HG03354 (cell line): Measurements from ENCODE around the gene TMEM143.
"Not testable (repeated sequence)": the region's sequence is repeated elsewhere in the genome, so short reads cannot be mapped to it uniquely, and the experiment has no call there.

ENCODE experiments used
- ATAC-seq: cut with Tn5 transposase; IDR thresholded peaks from one replicate; pipeline ENCODE4 v1.9.1; 2021; ENCODE audit warnings: mild to moderate bottlenecking; ENCODE audit not compliant: unreplicated experiment, poor library complexity, severe bottlenecking

TMEM143 gene

DNA sequence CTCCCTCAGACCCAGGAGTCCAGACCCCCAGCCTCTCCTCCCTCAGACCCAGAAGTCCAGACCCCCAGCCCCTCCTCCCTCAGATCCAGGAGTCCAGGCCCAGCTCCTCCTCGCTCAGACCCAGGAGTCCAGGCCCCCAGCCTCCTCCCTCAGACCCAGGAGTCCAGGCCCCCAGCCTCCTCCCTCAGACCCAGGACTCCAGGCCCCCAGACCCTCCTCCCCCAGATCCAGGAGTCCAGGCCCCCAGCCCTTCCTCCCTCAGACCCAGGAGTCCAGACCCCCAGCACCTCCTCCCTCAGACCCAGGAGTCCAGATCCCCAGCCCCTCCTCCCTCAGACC, 28.2 kb upstream of the TMEM143 start:
- not testable (repeated sequence) for ATAC-seq

DNA sequence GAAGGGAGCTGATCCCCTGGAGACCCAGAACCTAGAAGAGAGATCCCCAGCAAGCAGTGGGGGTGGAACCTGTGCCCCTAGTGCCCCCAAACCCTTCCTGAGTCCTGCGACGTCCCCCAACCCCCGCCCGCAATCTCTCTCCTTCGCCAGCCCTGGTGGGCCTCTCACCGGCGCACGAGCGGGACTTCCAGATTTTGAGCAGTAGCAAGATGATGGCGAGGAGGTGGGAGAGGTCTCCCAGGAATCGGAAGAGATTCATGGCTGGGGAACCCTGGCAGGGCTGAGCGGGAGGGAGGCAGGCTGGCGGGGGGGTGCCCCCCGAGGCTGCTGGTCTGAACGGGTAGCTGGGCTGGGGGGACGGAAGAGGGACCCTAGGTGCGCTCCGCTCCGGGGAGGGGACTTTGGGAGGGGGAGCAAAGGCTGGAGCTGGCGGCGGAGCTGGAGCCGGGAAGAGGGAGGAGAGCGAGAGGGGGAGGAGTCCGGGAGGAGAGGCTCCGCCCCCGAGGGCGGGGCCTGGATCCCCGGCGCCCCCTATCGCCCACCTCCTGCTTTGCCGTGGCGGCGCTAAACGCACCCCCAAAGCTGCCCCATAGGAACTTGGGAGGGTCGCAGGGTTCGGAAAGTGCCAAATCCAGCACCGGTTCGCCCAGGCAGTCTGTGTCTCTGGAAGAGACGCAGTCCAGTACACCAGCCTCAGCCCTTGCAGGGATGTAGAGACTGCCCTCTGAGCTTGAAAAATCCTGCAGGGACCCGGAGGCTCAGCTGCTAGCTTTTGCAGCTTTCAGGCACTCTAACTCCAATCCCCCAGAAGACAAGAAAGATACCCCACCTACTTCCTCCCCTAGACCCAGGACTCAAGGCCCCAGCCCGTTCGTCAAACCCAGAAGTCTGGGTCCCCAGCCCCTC, 27.6 kb upstream of the TMEM143 start, which contains the start of gene KDELR1:
KDELR1 (minus strand) TSS at position 452 of the 906 bp plus-strand sequence; CDS start at position 259, 193 bp downstream.
- ATAC-seq = peak; percentile 79

DNA sequence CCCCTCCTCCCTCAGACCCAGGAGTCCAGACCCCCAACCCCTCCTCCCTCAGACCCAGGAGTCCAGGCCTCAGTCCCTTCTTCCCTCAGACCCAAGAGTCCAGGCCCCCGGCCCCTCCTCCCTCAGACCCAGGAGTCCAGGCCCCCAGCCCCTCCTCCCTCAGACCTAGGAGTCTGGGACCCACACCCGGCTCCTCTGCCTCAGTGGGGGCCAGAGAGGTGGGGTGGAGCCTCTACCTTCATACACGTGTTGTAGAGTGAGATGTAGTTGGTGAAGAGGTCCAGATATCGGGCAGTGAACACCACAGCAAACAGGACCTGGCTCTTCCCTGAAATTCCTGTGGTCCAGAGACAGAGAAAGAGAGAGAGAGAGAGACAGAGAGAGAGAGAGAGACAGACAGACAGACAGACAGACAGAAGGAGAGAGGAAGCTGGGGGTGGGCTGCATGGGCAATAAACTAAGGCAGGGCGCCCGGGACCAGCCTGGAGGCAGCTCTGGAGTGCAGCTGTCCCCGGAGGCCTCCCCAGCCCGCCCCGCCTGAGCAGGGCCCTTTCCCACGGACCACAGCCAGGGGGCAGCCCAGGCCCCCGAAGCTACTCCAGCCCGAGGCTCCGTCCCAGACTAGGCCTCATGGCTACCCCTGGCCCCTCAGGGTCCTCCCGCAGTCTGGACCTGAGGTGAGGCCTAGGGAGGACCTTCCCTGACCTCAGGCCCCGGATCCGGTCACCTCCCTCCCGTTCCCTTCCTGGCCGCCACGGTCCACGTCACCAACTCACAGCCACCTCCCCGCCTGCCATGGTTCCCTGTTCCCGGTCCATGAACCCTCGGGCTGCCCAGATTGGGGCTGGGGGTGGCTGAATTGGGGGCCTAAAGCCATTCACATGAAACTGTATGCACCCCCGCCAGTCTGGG, 26.7 kb upstream of the TMEM143 start:
- peak; percentile 56 for ATAC-seq

DNA sequence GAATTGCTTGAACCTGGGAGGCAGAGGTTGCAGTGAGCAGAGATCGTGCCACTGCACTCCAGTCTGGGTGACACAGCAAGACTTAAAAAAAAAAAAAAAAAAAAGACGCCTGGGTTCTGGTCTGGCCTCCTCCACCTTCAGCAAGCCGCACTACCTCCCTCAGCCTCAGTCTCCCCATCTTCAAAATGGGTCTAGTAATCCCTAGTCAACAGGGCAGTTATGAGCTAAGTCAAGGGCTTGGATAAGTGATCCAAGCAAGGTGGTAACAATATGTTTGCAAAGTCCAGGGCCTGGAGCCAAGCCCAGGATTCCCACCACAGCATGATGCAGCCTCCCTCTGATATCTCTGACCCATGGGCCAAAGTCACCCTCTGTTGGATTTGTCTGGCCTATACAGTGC, 23.2 kb upstream of the TMEM143 start:
- ATAC-seq = no peak

DNA sequence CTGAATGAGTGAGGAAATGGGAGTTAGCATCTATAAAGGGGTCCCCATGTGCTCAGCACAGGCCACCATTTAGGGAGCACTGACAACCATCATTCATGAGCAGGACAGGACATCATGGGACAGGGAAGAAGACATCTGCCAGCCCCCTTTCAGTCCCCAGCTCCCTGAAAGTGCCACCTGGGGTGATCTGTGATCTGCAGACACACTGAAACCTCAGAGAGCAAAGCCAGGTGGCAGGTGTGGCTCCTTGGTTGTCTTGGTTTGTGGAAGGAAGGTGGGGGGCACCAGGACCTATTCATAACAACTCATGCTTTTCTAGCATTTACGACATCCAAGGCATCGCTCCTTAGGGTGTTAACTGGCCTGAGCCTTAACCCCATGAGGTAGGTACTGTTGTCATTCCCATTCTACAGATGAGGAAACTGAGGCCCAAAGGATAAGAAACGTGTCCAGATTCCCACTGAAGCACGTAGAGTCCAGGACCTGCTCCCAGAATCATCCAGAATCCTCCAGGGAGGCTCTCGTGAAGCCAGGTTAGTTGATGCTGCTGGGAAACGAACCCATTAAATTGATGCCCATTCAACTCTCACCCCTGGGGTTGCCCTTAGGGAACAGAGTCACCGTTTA, 21.8 kb upstream of the TMEM143 start:
- ATAC-seq = no peak

DNA sequence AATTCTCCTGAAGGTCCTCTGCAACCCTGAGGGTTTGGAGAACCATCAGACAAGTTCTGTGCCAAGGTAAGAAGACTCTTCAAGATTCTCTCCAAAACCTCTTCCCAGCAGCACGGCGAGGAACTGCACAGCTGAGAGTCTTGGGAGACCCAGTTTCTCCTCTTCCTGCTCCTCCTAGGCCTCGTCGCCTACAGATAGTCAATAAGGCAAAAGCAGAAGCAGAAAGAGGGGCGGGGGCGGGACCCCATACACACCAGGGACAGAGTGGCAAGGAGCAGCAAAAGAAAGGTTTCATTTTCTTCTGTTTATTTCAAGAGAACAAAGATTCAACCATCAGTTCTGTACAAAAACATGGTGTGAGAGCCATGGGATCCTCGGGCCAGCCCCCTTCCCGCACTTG, 18.5 kb upstream of the TMEM143 start:
- ATAC-seq = no peak

DNA sequence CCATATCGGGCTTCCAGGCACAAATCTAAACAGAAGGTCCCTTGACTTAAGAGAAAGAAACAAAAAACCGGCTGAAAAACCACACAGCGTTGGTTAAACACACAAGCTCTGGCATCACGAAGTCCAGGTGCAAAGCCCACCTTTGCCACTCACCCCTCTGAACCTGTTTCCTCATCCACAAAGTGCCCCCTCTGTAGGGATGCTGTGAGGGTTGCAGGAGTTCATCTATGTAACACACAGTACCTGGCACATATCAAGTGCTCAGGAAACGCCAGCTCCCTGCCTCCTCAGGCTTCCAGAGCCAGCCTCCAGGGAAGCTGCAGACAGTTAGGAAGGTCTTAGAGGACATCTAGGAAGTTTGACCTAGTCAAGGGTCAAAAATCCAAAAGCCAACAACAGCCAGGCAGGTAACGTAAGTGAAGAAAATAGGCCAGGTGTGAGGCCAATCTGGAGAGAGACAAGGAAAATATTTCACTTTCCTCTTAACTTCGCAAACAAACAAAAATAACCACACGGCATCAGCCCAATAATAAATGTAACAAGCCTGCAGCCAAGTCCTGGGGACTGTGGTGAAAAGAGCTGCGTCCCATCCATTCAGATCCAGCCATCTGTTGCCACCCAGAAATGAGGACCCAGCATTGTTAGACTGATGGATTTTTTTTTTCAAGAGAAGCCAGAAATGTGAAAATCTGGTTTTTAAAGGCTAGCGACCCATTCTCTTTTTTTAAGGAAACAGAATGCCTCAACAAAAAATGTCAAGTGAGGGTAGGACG, 17.6 kb upstream of the TMEM143 start:
- ATAC-seq = no peak

DNA sequence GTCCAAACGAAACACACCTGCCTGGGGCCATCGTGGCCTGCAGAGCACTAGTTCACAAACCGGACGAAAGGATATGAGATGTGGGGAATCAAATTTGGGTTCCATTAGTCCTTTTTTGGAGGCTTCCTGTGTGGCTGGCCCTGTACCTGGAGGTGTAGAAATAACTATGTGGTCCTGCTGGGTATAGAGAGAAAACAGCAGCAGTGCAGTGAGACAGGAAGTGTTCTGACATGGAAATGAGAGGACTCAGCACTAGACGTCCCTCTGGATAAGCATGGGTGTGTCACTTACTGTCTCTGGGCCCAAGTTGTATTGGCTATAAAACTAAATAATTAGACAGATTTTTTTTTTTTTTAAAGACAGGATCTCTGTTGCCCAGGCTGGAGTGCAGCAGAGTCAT, 15.3 kb upstream of the TMEM143 start:
- ATAC-seq = no peak

DNA sequence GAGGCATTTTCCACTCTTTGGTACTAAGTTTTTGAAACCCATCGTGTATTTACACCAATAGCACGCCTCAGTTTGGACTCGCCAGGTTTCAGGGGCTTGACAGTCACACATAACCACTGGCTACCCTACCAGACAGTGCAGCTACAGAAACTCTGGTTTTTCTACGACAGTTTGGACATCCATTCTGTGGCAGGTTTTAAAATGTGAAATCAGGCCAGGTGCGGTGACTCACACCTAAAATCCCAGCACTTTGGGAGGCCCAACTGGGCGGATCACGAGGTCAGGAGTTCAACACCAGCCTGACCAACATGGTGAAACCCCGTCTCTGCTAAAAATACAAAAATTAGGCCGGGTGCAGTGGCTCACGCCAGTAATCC, 14.4 kb upstream of the TMEM143 start:
- no peak for ATAC-seq

DNA sequence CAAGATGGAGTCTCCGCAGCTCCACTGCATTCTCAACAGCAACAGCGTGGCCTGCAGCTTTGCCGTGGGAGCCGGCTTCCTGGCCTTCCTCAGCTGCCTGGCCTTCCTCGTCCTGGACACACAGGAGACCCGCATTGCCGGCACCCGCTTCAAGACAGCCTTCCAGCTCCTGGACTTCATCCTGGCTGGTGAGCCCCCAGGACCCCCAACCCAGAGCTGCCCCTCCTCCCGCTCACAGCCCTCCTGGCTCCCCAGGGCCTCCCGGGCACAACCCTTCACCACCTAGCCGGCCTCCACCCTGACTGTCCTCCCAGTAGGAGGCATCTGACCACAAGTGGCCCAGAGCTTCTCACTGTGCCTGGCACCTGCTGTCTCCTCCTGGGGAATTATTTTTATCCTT, 9.8 kb upstream of the TMEM143 start:
- no peak for ATAC-seq

DNA sequence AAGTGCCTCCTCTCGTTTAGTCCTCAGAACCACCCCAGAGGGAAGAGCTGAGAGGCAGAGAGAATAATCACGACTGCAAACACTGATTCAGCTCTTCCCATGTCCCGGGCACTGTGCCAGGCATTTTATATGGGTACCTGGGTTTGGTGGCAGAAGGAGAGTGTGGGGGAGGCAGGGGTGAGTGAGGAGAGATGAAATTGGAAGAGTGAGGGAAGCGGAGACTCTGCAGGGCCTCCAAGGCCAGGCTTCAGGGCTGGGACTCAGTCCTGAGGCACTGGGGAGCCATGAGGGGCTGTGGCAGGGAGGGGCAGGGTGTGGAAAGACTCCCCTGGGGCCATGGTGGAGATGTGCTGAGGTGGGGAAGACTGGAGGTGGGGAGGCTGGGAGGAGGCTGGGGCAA, 9.2 kb upstream of the TMEM143 start:
- ATAC-seq = no peak

DNA sequence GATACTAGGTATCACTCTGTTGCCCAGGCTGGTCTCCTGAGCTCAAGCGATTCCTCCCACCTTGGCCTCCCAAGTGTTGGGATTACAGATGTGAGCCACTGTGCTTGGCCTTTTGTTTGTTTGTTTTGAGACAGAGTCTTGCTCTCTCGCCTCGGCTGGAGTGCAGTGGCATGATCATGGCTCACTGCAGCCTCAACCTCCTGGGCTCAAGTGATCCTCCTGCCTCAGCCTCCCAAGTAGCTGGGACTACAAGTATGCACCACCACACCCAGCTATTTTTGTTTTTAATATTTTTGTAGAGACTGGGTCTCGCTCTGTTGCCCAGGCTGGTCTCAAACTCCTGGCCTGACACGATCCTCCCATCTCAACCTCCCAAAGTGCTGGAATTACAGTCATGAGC, 8.0 kb upstream of the TMEM143 start:
- not testable (repeated sequence) for ATAC-seq

DNA sequence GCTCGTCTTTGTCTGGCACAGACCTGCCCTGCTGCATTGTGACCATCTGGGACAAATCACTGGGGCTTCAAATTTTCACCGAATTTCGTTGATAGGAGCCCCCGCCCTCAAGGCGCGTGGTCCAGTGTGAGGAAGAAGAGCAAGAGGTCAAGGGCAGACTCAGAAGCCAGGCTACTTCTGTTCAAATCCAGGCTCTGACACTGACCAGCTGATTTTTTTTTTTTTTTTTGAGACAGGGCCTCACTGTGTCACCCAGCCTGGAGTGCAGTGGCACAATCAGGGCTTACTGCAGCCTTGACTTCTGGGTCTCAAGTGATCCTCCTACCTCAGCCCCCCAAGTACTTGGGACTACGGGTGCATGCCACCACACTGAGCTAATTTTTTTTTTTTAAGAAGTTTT, 7.6 kb upstream of the TMEM143 start:
- no peak for ATAC-seq

DNA sequence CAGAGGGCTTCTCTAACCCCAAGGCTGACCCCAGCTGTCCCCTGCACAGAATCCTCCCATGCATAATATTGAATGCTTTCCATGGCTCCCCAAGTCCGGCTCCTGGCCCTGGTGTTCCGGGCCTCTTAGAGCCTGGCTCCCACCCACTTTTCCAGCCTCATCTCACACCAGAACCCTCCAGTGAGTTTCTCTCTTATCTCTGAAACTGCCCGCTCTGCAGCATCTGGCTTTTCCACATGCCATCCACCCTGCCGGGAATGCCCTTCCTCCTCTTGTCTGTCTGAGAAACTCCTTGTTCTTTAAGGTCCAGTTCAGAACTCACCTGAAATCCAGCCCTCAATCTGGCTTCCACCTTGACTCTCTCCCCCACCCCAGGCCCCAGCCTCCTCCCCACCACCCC, 7.2 kb upstream of the TMEM143 start:
- no peak for ATAC-seq

DNA sequence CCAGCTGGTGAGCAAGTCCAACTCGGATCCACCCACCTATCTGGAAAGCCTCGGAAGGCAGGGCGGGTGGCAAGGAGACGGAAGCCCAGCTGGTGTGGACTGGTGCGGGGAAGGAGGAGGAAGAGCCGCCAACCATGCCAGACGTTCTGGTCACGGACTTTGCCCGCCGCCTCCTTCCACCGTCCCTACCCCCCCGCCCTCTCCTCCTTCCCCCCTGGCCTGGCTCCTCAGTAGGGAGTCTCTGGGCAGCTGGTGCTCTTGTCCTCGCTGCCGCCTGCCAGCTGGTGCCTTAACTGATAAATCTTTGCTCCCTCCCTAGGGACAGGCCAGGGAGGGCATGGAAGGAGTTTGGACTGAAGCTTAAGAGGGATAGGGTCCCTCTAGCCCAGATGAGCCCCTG, 5.2 kb upstream of the TMEM143 start:
- ATAC-seq = no peak

DNA sequence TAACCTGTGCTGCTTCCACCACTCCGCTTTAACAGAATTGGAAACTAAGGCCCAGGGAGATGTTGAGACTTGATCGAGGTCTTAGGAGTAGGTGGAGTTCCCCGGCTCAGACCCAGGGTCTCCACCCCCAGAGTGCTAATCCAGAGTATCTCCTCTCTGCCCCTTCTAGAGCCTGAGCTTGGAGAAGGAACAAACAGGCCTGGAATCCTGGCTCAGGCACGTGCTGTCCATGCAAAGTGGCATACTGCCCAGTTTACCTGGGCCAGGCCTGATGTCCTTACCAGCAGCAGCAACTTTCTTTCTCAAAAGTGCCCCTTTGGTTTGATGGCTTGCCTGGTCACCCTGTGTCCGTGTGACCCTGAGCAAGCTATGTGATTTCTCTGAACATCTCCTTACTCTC, 4.1 kb upstream of the TMEM143 start:
- ATAC-seq = no peak

DNA sequence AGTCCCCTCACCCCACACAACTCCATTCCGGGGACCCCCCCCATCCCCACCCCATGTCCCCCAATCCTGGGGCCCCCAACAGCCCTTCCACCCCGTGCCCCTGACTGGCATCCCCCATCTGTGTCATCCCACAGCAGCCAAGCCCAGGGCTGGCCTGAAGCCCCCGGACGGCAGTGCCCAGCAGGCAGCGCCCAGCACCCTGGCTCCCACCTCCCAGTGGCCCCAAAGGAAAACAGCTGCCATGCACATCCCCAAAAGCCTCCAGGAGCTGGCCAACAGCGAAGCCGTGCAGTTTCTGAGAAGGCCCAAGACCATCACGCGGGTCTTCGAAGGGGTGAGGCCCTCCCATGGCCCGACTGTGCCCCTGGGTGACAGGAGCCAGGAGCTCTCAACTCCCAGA, 1.9 kb upstream of the TMEM143 start:
- no peak for ATAC-seq

DNA sequence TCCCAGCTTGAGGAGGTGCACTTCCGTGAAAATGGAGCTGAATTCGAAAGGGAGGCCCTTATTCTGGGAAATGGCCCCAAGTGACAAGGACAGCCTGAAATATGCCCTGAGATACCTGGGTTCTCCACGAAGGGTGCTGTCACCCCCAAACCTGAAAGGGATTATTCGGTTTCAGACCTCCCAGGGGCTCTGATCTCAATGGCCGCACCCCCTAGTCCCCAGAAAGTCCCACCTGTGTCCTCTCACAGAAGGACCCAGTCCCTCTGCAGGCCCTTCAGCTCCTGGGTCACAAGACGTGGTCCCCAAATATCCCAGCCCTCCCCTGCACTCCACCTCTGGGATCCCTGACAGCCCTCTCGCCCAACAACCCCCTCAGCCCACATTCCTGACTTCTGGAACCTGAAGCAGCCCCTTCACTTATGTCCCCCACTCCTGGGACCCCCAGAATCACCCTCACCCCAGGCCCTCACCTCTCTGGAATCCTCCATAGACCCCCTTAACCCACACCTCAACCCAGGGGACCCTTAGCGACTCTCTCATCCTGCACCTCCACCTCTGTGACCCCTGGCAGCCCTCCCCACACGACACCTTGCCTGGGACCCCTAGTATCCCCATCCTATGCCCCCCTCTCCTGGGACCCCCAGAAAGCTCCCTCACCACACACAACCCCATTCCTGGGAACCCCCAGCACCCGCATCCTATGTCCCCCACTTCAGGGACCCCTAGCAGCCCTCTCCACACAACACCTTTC, 1.0 kb upstream of the TMEM143 start:
- no peak for ATAC-seq

DNA sequence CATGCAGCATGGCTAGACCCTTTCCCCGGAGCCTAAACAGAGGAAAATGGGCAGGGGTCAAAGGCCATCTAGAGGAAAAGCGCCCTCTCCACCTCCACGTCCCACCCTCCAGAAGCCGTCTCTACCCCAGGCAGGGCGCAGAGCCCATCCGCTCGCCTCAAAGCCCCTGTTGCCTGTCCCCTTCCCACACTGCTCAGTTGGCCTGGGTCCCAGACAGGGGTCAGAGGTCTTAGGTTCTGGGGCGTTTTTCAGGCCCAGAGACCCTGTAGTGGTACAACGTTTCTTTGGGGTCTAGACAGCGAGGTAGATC, 285 bp downstream of the TMEM143 start:
- peak; percentile 21 for ATAC-seq
